Measurements from ENCODE around the gene MRPL38. TPM values are rescaled to one million over a fixed set of nuclear protein-coding genes. Genes with fewer than 3 reads are reported as not detected.

Gene MRPL38
- total RNA-seq, 1 experiment from 2014 or later: 219 TPM

- Histone ChIP-seq H3K27me3 (ENCODE audit: insufficient read depth, low read length) (no peaks in the 10 kb centered on the region), H3K27ac (ENCODE audit: low read depth, low read length) (peak overlapping the region; percentile 99), H3K4me1 (ENCODE audit: control insufficient read depth in 1 of 2, insufficient read depth in 2 of 2, low read length in 2 of 2) (peaks cover 70 to 86% of the 10 kb centered on the region in 2 experiments), H2AFZ (ENCODE audit: low read depth, low read length, poor library complexity, severe bottlenecking) (no peak overlapping the region), H3K4me2 (ENCODE audit: low read length) (peak overlapping the region; percentile 96; the same call in 1 of the 2 replicates), H3K9me3 (ENCODE audit: control insufficient read depth in 1 of 2, insufficient read depth in 1 of 2, low read depth in 1 of 2, low read length in 2 of 2) (no peaks in the 10 kb centered on the region), H3K4me3 (replicated peaks in 1 of 2; ENCODE audit: low read depth in 1 of 2, low read length in 2 of 2) (no peak overlapping the region), H3K9me2 (ENCODE audit: insufficient read depth) (no peaks in the 10 kb centered on the region), H4K20me1 (ENCODE audit: insufficient read depth) (no peaks in the 10 kb centered on the region), H3K36me3 (ENCODE audit: control insufficient read depth in 1 of 2, insufficient read depth in 2 of 2, low read length in 2 of 2) (peaks cover 0 to 4% of the 10 kb centered on the region in 2 experiments; a peak in 1 of 4 replicates), H3K9ac (ENCODE audit: low read length) (0 out of 2 replicates have a peak overlapping the region, but pooled peaks have one; percentile 96), H3K79me2 (ENCODE audit: insufficient read depth, low read length) (peaks cover 27% of the 10 kb centered on the region)
- ChIA-PET CTCF (interaction anchor here (1.7 to 6.3 kb wide), 4 partner anchors 13 to 94 kb away, joined by 6 to 57 read pairs (median 41); partner anchors contain the start of gene WBP2), RAD21 (ENCODE audit: low non-redundant PET in 1 of 2, low total read pairs in 2 of 2, uncharacterized antibody in 2 of 2, unreplicated experiment in 2 of 2) (no interaction called here), POLR2A (interaction anchor here (0.6 to 5.0 kb wide), 5 partner anchors 18 to 350 kb away, joined by 3 to 27 read pairs (median 9); partner anchors contain the start of gene WBP2)
- BruUV-seq (replicated peaks): no TSS peak
- TF ChIP-seq EZH2phosphoT487 (IDR thresholded peaks at IDR 0.05; ENCODE audit: borderline replicate concordance): no peak
- TF ChIP-seq POLR2A (IDR thresholded peaks at IDR 0.05; ENCODE audit: borderline replicate concordance, extremely low read depth, insufficient read depth, insufficient read length): no peak
- TF ChIP-seq EGR1 (IDR thresholded peaks at IDR 0.05; ENCODE audit: low read depth): no peak
- intact Hi-C loops (cut with micrococcal nuclease): loop anchor here (5.0 kb wide), 1 partner anchor 97 kb away; a partner anchor contains a TSS
- ATAC-seq: no peak
- no peak for DNase-seq (ENCODE audit: low read depth, low spot score)
These were observed 30.1 kb downstream of the MRPL38 start for GRCh38 chr17:75874323-75875181.

GRCh38 chr17:75873587-75874322 is 30.9 kb downstream of the MRPL38 start:
- H3K79me2 ChIP-seq (ENCODE audit: insufficient read depth, low read length): peaks cover 27% of the 10 kb centered on the region
- DNase-seq (ENCODE audit: low read depth, low spot score): no peak
- H3K27me3 ChIP-seq (ENCODE audit: insufficient read depth, low read length): no peaks in the 10 kb centered on the region
- ChIA-PET RAD21 (ENCODE audit: low non-redundant PET in 1 of 2, low total read pairs in 2 of 2, uncharacterized antibody in 2 of 2, unreplicated experiment in 2 of 2) (no interaction called here), POLR2A (interaction anchor here (0.5 to 5.0 kb wide), 4 partner anchors 17 to 97 kb away, joined by 4 to 27 read pairs (median 10); a partner anchor contains a TSS), CTCF (interaction anchor here (1.4 to 6.3 kb wide), 4 partner anchors 9 to 18 kb away, joined by 3 to 57 read pairs (median 32); partner anchors contain the start of gene WBP2)
- H2AFZ ChIP-seq (ENCODE audit: low read depth, low read length, poor library complexity, severe bottlenecking): no peak overlapping the region
- no peaks in the 10 kb centered on the region for H3K9me3 ChIP-seq (ENCODE audit: control insufficient read depth in 1 of 2, insufficient read depth in 1 of 2, low read depth in 1 of 2, low read length in 2 of 2)
- peak overlapping the region; percentile 73; the same call in 1 of the 2 replicates for H3K4me2 ChIP-seq (ENCODE audit: low read length)
- BruUV-seq (replicated peaks): no TSS peak
- no peaks in the 10 kb centered on the region for H3K9me2 ChIP-seq (ENCODE audit: insufficient read depth)
- H3K4me3 ChIP-seq (replicated peaks in 1 of 2; ENCODE audit: low read depth in 1 of 2, low read length in 2 of 2): no peak overlapping the region
- no peak for ATAC-seq
- H3K36me3 ChIP-seq (ENCODE audit: control insufficient read depth in 1 of 2, insufficient read depth in 2 of 2, low read length in 2 of 2): peaks cover 0 to 4% of the 10 kb centered on the region in 2 experiments; a peak in 1 of 4 replicates
- peaks cover 69 to 87% of the 10 kb centered on the region in 2 experiments for H3K4me1 ChIP-seq (ENCODE audit: control insufficient read depth in 1 of 2, insufficient read depth in 2 of 2, low read length in 2 of 2)
- H3K27ac ChIP-seq (ENCODE audit: low read depth, low read length): peak overlapping the region; percentile 99
- H4K20me1 ChIP-seq (ENCODE audit: insufficient read depth): no peaks in the 10 kb centered on the region
- peak overlapping the region; percentile 19; the same call in 1 of the 2 replicates for H3K9ac ChIP-seq (ENCODE audit: low read length)
- intact Hi-C loops (cut with micrococcal nuclease): no loop called here
- TF ChIP-seq RAD21 (IDR thresholded peaks at IDR 0.05; ENCODE audit: low read depth) (no peak), CBX3 (IDR thresholded peaks at IDR 0.05; ENCODE audit: low read depth) (no peak), ZBTB33 (IDR thresholded peaks at IDR 0.05; ENCODE audit: extremely low read depth, insufficient replicate concordance, low read length) (no peak), EGR1 (IDR thresholded peaks at IDR 0.05; ENCODE audit: low read depth) (no peak), ATF3 (IDR thresholded peaks at IDR 0.05) (no peak), CTCF (IDR thresholded peaks at IDR 0.05 in 2 of 3, conservative IDR thresholded peaks at IDR 0.05 in 1 of 3; ENCODE audit: borderline replicate concordance in 1 of 3, insufficient read depth in 1 of 3, low read depth in 2 of 3, low read length in 2 of 3) (no peak), EZH2 (IDR thresholded peaks at IDR 0.05) (no peak), CEBPB (IDR thresholded peaks at IDR 0.05; ENCODE audit: low read depth) (no peak), EZH2phosphoT487 (IDR thresholded peaks at IDR 0.05; ENCODE audit: borderline replicate concordance) (no peak), JUND (IDR thresholded peaks at IDR 0.05) (no peak), SRF (IDR thresholded peaks at IDR 0.05; ENCODE audit: low read depth) (no peak), POLR2A (IDR thresholded peaks at IDR 0.05; ENCODE audit: borderline replicate concordance, extremely low read depth, insufficient read depth, insufficient read length) (no peak)
